Neuronal stem cell (in vitro differentiated cells): ENCODE results near the gene SMURF2.
"Not testable (repeated sequence)": the region's sequence is repeated elsewhere in the genome, so short reads cannot be mapped to it uniquely, and the experiment has no call there.

Experiments
- DNase-seq: peaks from one replicate; pipeline ENCODE4 v3.0.0-alpha.2; 2013; ENCODE audit warnings: low spot score
- H2AFZ ChIP-seq: one replicate; pipeline ENCODE4 v1.6.1; 2013; ENCODE audit warnings: mild to moderate bottlenecking, low read length, inconsistent platforms
- H2AK5ac ChIP-seq: 2 replicates; pipeline ENCODE4 v1.6.1; 2013; ENCODE audit warnings: low read depth, mild to moderate bottlenecking, inconsistent platforms, low read length, moderate library complexity, mixed read lengths
- H2BK120ac ChIP-seq: 2 replicates; pipeline ENCODE4 v1.6.1; 2013; ENCODE audit warnings: low read depth, mild to moderate bottlenecking, inconsistent platforms, low read length, moderate library complexity, mixed read lengths
- H2BK12ac ChIP-seq: one replicate; pipeline ENCODE4 v1.6.1; 2013; ENCODE audit warnings: low read length, inconsistent platforms
- H2BK15ac ChIP-seq: 2 replicates; pipeline ENCODE4 v1.6.1; 2013; ENCODE audit warnings: mild to moderate bottlenecking, low read length, inconsistent platforms, mixed read lengths
- H2BK5ac ChIP-seq: one replicate; pipeline ENCODE4 v1.6.1; 2013; ENCODE audit warnings: inconsistent platforms, mild to moderate bottlenecking, low read length, moderate library complexity
- H3K14ac ChIP-seq: one replicate; pipeline ENCODE4 v1.6.1; 2013; ENCODE audit warnings: low read length, inconsistent platforms
- H3K18ac ChIP-seq: 2 replicates; pipeline ENCODE4 v1.6.1; 2013; ENCODE audit warnings: low read length, inconsistent platforms
- H3K23ac ChIP-seq: 2 replicates; pipeline ENCODE4 v1.6.1; 2013; ENCODE audit warnings: low read depth, mild to moderate bottlenecking, mixed read lengths, low read length, inconsistent platforms; ENCODE audit not compliant: poor library complexity
- H3K27ac ChIP-seq: replicated peaks from 3 replicates; pipeline ENCODE4 v1.5.1; 2013; ENCODE audit warnings: low read length, inconsistent platforms
- H3K27me3 ChIP-seq, 3 experiments: 2 replicates each; pipeline ENCODE4 v1.6.1; 2013; ENCODE audit warnings: low read length in 3 of 3, mild to moderate bottlenecking in 2 of 3, inconsistent platforms in 1 of 3, low read depth in 1 of 3, mixed read lengths in 1 of 3, moderate library complexity in 1 of 3; ENCODE audit not compliant: control insufficient read depth in 3 of 3, insufficient read depth in 3 of 3
- H3K36me3 ChIP-seq, 2 donors: replicated peaks in 1 of 2; 2 replicates each; pipeline ENCODE4 v1.6.1; 2013; ENCODE audit warnings: low read length in 2 of 2; ENCODE audit not compliant: control insufficient read depth in 2 of 2, insufficient read depth in 2 of 2
- H3K4ac ChIP-seq: 2 replicates; pipeline ENCODE4 v1.6.1; 2013; ENCODE audit warnings: inconsistent platforms, mild to moderate bottlenecking, low read length, moderate library complexity
- H3K4me1 ChIP-seq, 2 donors: 1 replicate in 1 of 2; 2 replicates in 1 of 2; pipeline ENCODE4 v1.6.1; 2013; ENCODE audit warnings: low read length in 2 of 2, low read depth in 1 of 2; ENCODE audit not compliant: control insufficient read depth in 2 of 2, insufficient read depth in 1 of 2
- H3K4me2 ChIP-seq: one replicate; pipeline ENCODE4 v1.6.1; 2013; ENCODE audit warnings: mild to moderate bottlenecking, low read length, inconsistent platforms; ENCODE audit not compliant: insufficient read depth, poor library complexity, severe bottlenecking
- H3K4me3 ChIP-seq, 2 donors: 2 replicates each; pipeline ENCODE4 v1.5.1; 2013; ENCODE audit warnings: low read length in 2 of 2, mild to moderate bottlenecking in 2 of 2, inconsistent platforms in 1 of 2, moderate library complexity in 1 of 2
- H3K79me1 ChIP-seq: one replicate; pipeline ENCODE4 v1.6.1; 2013; ENCODE audit warnings: low read depth, mild to moderate bottlenecking, inconsistent platforms, low read length, moderate library complexity
- H3K9ac ChIP-seq: one replicate; pipeline ENCODE4 v1.6.1; 2013; ENCODE audit warnings: mild to moderate bottlenecking, low read depth, low read length, inconsistent platforms; ENCODE audit not compliant: poor library complexity
- H3K9me3 ChIP-seq, 2 donors: replicated peaks in 1 of 2; 2 replicates each; pipeline versions ENCODE3 to v1.6.1; 2013; ENCODE audit warnings: low read length in 2 of 2, mild to moderate bottlenecking in 2 of 2, inconsistent platforms in 1 of 2, low read depth in 1 of 2, mixed read lengths in 1 of 2, moderate library complexity in 1 of 2; ENCODE audit not compliant: control insufficient read depth in 2 of 2, insufficient read depth in 1 of 2
- H4K8ac ChIP-seq: one replicate; pipeline ENCODE4 v1.6.1; 2013; ENCODE audit warnings: low read depth, mild to moderate bottlenecking, inconsistent platforms, low read length, moderate library complexity
- H4K91ac ChIP-seq: one replicate; pipeline ENCODE4 v1.6.1; 2013; ENCODE audit warnings: low read length, low read depth, mild to moderate bottlenecking, inconsistent platforms; ENCODE audit not compliant: poor library complexity
- WGBS, 2 donors: extraction: QIAGEN DNeasy Blood & Tissue Kit; methylation state at CpG; one replicate each; pipeline ENCODE4 v1.1.7; 2013; ENCODE audit warnings: missing lambda C conversion rate in 2 of 2, mixed read lengths in 1 of 2; ENCODE audit not compliant: insufficient read length in 2 of 2, insufficient replicate concordance in 1 of 2; ENCODE audit errors: extremely low coverage in 2 of 2; 5-methylcytosine and 5-hydroxymethylcytosine counted together

The SMURF2 gene

DNA sequence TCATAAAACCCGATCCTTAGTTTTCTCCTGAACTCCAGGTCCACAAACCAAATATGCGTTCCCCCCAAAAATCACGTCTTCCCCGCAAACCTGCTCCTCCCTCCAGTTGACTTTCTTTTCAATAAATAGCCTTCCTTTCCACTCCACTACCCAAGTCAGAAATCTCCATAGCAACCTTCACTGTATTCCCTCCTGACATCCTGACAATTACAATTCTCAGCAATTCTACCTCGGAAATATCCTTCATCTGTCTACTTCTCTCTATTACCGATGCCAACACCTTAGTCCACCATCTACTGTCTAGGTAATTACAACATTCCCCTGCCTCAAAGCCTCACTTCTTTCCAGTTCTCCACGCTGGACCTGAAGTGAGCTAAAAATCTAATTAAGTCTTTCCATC is 50.7 kb downstream of the SMURF2 start:
- Histone ChIP-seq H3K18ac (no peak overlapping the region), H4K8ac (no peak overlapping the region), H3K9me3 (no peaks in the 10 kb centered on the region), H3K4me2 (no peak overlapping the region), H3K23ac (no peak overlapping the region), H3K27ac (no peak overlapping the region), H3K36me3 (no peaks in the 10 kb centered on the region), H3K4ac (no peak overlapping the region), H3K14ac (no peak overlapping the region), H3K4me1 (peaks cover 7 to 14% of the 10 kb centered on the region in 2 donors), H2AK5ac (no peak overlapping the region), H2BK120ac (no peak overlapping the region), H4K91ac (no peak overlapping the region), H3K4me3 (no peak overlapping the region), H2BK15ac (no peak overlapping the region), H2AFZ (no peak overlapping the region), H3K79me1 (no peaks in the 10 kb centered on the region), H3K9ac (no peak overlapping the region), H2BK12ac (no peak overlapping the region), H2BK5ac (no peak overlapping the region), H3K27me3 (no peaks in the 10 kb centered on the region)
- WGBS, 2 donors = 100% methylated on average over 2 of the region's 7 CpGs; no CpG with 5 or more reads in 1 of the 2 donors
- DNase-seq = no peak

DNA sequence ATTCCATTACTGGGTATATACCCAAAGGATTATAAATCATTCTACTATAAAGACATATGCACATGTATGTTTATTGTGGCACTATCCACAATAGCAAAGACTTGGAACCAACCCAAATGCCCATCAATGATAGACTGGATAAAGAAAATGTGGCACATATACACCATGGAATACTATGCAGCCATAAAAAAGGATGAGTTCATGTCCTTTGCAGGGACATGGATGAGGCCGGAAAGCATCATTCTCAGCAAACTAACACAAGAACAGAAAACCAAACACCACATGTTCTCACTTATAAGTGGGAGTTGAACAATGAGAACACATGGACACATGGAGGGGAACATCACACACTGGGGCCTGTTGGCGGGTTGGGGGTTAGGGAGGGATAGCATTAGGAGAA is 51.9 kb downstream of the SMURF2 start:
- H3K36me3 ChIP-seq, H3K4me2 ChIP-seq, H3K4ac ChIP-seq, H2BK15ac ChIP-seq, DNase-seq, H3K9ac ChIP-seq, H3K14ac ChIP-seq, H3K18ac ChIP-seq, H3K4me3 ChIP-seq, H3K27me3 ChIP-seq, H2BK5ac ChIP-seq, H3K23ac ChIP-seq, H2BK12ac ChIP-seq, H2BK120ac ChIP-seq, H3K79me1 ChIP-seq, H2AFZ ChIP-seq, H2AK5ac ChIP-seq, H4K91ac ChIP-seq, H4K8ac ChIP-seq, H3K27ac ChIP-seq, H3K9me3 ChIP-seq: not testable (repeated sequence)
- no CpG with 5 or more reads among the region's 2 CpGs for WGBS, 2 donors
- H3K4me1 ChIP-seq = peaks cover 7 to 14% of the 10 kb centered on the region in 2 donors

DNA sequence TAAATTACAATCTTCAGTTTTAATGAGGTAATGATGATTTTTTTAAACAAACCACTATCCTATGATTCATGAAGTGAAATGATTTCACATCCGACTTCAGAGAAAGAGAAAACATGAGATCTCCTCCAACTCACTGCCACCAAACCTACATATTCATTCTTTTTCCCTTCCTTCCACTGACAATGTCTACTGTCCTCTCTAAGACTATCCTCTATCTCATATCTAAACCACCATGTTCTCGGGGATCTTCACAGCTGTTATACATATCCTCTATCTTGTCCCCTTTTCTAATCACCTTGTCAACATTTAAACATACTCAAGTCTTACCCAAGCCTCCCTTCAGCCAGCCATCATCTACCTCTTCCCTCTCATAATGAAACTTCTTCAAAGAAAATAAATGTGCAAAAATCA is 53.5 kb downstream of the SMURF2 start:
- no peak overlapping the region for H3K27ac ChIP-seq

DNA sequence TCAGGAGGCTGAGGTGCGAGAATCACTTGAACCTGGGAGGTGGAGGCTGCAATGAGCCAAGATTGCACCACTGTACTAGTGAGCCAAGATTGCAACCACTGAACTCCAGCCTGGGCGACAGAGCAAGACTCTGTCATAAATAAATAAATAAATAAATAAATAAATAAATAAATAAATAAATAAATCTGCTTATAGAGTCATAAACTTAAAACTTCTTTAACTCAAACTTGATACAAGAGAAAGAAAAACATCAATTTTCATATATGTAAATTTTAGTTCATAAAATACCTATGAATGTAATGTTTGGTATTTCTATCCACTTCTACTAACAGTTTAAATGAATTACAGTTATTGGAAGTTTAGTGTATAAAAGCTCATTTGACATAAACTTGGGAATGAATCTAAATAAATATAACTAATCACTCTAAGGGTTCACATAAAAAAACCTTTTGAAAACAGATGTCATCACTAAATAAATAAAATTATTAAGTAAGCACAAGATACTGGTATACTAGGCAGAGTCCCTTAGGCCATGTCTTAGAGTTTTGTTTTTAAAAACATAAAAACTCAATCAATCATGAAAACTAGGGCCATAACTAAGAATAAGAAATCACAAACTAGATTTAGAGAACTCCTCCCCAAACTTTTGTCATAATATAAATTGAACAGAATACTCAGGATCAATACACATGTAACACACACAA is 54.1 kb downstream of the SMURF2 start:
- Histone ChIP-seq H2BK12ac (no peak overlapping the region), H3K9me3 (no peaks in the 10 kb centered on the region), H2BK120ac (no peak overlapping the region), H3K18ac (no peak overlapping the region), H3K27me3 (no peaks in the 10 kb centered on the region), H3K4me2 (no peak overlapping the region), H3K36me3 (no peaks in the 10 kb centered on the region), H4K91ac (no peak overlapping the region), H3K9ac (no peak overlapping the region), H3K4ac (no peak overlapping the region), H3K79me1 (no peaks in the 10 kb centered on the region), H3K4me1 (peaks cover 7 to 14% of the 10 kb centered on the region in 2 donors), H3K4me3 (no peak overlapping the region), H2BK5ac (no peak overlapping the region), H2BK15ac (no peak overlapping the region), H4K8ac (no peak overlapping the region), H3K14ac (no peak overlapping the region), H3K27ac (no peak overlapping the region), H2AK5ac (no peak overlapping the region), H2AFZ (no peak overlapping the region), H3K23ac (no peak overlapping the region)
- no CpG with 5 or more reads among the region's 2 CpGs for WGBS, 2 donors
- DNase-seq = no peak

More for the DNA sequence above, 53.5 kb downstream of the SMURF2 start:
- Histone ChIP-seq H3K4me3 (no peak overlapping the region), H3K27me3 (no peaks in the 10 kb centered on the region), H4K91ac (no peak overlapping the region), H3K4me1 (peaks cover 7 to 14% of the 10 kb centered on the region in 2 donors), H3K9ac (no peak overlapping the region), H2AK5ac (no peak overlapping the region), H3K4me2 (no peak overlapping the region), H2BK5ac (no peak overlapping the region), H4K8ac (no peak overlapping the region), H3K4ac (no peak overlapping the region), H2AFZ (no peak overlapping the region), H3K36me3 (no peaks in the 10 kb centered on the region), H2BK15ac (no peak overlapping the region), H3K18ac (no peak overlapping the region), H3K9me3 (no peaks in the 10 kb centered on the region), H3K23ac (no peak overlapping the region), H2BK120ac (no peak overlapping the region), H2BK12ac (no peak overlapping the region), H3K14ac (no peak overlapping the region), H3K79me1 (no peaks in the 10 kb centered on the region)
- no peak for DNase-seq
- whole genome bisulfite sequencing, 2 donors = no CpG with 5 or more reads among the region's 2 CpGs
